Ishikawa (cell line): ENCODE data around the gene RMND1.

ENCODE experiments used
- CEBPB ChIP-seq: IDR thresholded peaks from 2 replicates; pipeline ENCODE4 v1.6.1; 2012
- CREB1 ChIP-seq: IDR thresholded peaks from 2 replicates; pipeline ENCODE4 v1.6.1; 2012; ENCODE audit warnings: low read depth
- EGR1 ChIP-seq: IDR thresholded peaks from 2 replicates; pipeline ENCODE4 v1.6.1; 2012
- EP300 ChIP-seq: IDR thresholded peaks from 2 replicates; pipeline ENCODE4 v1.6.1; 2012; ENCODE audit warnings: borderline replicate concordance
- FOXM1 ChIP-seq: IDR thresholded peaks from 2 replicates; pipeline ENCODE4 v1.6.1; 2012; ENCODE audit warnings: low read depth, borderline replicate concordance
- MAX ChIP-seq: IDR thresholded peaks from 2 replicates; pipeline ENCODE4 v1.6.1; 2012
- NFIC ChIP-seq: IDR thresholded peaks from 2 replicates; pipeline ENCODE4 v1.6.1; 2012
- RAD21 ChIP-seq: IDR thresholded peaks from 2 replicates; pipeline ENCODE4 v1.6.1; 2012; ENCODE audit warnings: low read depth
- TAF1 ChIP-seq: IDR thresholded peaks from 2 replicates; pipeline ENCODE4 v1.6.1; 2012; ENCODE audit warnings: low read depth, mild to moderate bottlenecking
- TCF12 ChIP-seq: IDR thresholded peaks from 2 replicates; pipeline ENCODE4 v1.6.1; 2012; ENCODE audit warnings: low read depth
- TEAD4 ChIP-seq: IDR thresholded peaks from 2 replicates; pipeline ENCODE4 v1.6.1; 2012
- YY1 ChIP-seq: IDR thresholded peaks from 2 replicates; pipeline ENCODE4 v1.6.1; 2012; ENCODE audit warnings: low read depth
- ZBTB7A ChIP-seq: IDR thresholded peaks from 2 replicates; pipeline ENCODE4 v1.6.1; 2012; ENCODE audit warnings: low read depth
- TF ChIP-seq, protein P1 (sequence below): IDR thresholded peaks from 2 replicates; pipeline ENCODE4 v1.6.1; 2012; ENCODE audit warnings: low read depth, mild to moderate bottlenecking
- TF ChIP-seq, protein P2 (sequence below): IDR thresholded peaks from 2 replicates; pipeline ENCODE4 v1.6.1; 2012

The RMND1 gene

DNA sequence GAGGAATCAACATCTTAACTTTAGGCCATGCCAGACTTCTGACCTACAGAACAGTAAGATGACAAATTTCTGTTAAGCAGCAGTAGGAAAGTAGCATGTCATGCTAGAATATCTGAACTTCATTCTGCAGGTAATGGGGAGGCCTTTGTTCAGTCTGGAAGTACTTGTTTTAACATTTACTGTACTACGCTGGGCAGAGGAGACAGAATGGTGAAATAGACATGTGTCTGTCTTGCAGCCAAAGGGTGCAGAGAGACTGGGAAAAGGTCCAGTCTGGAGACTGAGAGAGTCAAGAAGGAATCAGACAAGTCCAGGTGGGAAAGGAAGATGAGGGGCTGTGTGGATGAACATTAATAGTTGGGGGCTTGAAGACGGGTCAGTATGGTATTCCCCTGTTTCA is 43.1 kb downstream of the RMND1 start:
- no peak for TF ChIP-seq EGR1
- TF ChIP-seq FOXM1: no peak
- TF ChIP-seq, protein P1, sequence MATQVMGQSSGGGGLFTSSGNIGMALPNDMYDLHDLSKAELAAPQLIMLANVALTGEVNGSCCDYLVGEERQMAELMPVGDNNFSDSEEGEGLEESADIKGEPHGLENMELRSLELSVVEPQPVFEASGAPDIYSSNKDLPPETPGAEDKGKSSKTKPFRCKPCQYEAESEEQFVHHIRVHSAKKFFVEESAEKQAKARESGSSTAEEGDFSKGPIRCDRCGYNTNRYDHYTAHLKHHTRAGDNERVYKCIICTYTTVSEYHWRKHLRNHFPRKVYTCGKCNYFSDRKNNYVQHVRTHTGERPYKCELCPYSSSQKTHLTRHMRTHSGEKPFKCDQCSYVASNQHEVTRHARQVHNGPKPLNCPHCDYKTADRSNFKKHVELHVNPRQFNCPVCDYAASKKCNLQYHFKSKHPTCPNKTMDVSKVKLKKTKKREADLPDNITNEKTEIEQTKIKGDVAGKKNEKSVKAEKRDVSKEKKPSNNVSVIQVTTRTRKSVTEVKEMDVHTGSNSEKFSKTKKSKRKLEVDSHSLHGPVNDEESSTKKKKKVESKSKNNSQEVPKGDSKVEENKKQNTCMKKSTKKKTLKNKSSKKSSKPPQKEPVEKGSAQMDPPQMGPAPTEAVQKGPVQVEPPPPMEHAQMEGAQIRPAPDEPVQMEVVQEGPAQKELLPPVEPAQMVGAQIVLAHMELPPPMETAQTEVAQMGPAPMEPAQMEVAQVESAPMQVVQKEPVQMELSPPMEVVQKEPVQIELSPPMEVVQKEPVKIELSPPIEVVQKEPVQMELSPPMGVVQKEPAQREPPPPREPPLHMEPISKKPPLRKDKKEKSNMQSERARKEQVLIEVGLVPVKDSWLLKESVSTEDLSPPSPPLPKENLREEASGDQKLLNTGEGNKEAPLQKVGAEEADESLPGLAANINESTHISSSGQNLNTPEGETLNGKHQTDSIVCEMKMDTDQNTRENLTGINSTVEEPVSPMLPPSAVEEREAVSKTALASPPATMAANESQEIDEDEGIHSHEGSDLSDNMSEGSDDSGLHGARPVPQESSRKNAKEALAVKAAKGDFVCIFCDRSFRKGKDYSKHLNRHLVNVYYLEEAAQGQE: no peak
- no peak for TF ChIP-seq EP300
- no peak for TF ChIP-seq TCF12
- no peak for TF ChIP-seq CEBPB
- no peak for TF ChIP-seq TAF1
- TF ChIP-seq CREB1: no peak
- TF ChIP-seq MAX: no peak

DNA sequence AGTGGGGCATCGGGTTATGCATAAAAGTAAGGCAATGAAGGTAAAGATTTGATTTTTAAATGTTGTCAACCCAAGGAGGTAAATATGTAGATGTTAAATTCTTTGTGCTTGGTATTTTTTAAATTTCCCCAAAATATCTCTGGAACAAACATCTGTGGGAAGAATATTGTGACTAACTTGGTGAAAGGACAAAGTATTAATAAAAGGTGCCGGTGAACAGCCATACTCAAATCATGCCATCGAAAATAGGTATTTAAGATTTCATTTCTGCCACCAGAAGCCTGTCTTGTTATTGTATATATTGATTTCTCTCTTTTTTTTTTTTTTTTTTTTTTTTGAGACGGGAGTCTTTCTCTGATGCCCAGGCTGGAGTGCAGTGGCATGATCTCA is 48.0 kb downstream of the RMND1 start:
- TF ChIP-seq TEAD4: no peak
- TF ChIP-seq NFIC: no peak
- TF ChIP-seq TCF12: no peak
- no peak for TF ChIP-seq ZBTB7A
- TF ChIP-seq, protein P2, sequence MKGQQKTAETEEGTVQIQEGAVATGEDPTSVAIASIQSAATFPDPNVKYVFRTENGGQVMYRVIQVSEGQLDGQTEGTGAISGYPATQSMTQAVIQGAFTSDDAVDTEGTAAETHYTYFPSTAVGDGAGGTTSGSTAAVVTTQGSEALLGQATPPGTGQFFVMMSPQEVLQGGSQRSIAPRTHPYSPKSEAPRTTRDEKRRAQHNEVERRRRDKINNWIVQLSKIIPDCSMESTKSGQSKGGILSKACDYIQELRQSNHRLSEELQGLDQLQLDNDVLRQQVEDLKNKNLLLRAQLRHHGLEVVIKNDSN: no peak
- TF ChIP-seq CEBPB: no peak
- no peak for TF ChIP-seq RAD21
- no peak for TF ChIP-seq FOXM1
- TF ChIP-seq MAX: no peak

DNA sequence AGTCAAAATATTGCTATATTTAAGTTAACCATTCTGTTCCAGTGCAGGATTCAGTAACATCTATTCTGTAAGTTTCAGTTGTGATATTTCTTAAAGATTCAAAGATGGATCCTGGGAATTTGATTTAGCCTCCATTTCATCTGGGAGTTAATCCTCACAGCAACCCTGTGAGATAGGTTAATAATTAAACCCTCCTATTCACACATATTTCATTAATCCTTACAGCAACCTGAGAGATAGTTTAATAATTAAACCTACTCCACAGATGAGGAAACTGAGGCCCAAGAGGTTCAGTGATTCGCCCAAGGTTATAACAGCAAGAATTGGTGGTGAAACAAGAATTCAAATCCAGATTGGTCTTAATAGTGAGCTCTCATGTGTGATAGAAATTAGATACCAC is 49.7 kb downstream of the RMND1 start:
- TF ChIP-seq ZBTB7A: no peak
- TF ChIP-seq FOXM1: no peak
- no peak for TF ChIP-seq TEAD4
- TF ChIP-seq MAX: no peak
- TF ChIP-seq RAD21: no peak
- no peak for TF ChIP-seq CEBPB
- TF ChIP-seq NFIC: no peak
- TF ChIP-seq EP300: no peak
- TF ChIP-seq, protein P1: no peak
- no peak for TF ChIP-seq EGR1
- TF ChIP-seq YY1: no peak
- TF ChIP-seq CREB1: no peak
- TF ChIP-seq, protein P2: no peak
- TF ChIP-seq TCF12: no peak
- no peak for TF ChIP-seq TAF1

- TF ChIP-seq FOXM1: no peak
- TF ChIP-seq, protein P2: no peak
- no peak for TF ChIP-seq TAF1
- no peak for TF ChIP-seq RAD21
- no peak for TF ChIP-seq NFIC
- no peak for TF ChIP-seq MAX
- TF ChIP-seq YY1: no peak
- no peak for TF ChIP-seq TEAD4
Measured at GRCh38 chr6:151400473-151400872, 51.5 kb downstream of the RMND1 start.

DNA sequence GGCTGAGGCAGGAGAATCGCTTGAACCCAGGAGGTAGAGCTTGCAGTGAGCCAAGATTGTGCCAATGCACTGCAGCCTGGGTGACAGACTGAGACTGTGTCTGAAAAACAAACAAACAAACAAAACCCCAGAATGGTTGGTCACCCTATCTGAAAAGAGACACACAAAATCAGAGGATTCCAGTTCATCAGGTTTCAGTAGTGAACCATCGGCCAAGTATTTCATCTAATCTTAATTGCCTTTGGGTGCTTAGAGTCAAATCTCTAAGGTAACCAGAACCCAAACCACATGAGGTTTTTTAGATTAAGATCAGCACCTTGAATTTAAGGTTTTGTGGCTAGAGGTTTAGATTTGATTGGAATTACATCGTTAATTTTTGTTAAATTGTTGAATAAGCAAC is 52.2 kb downstream of the RMND1 start:
- TF ChIP-seq YY1 (no peak), CREB1 (no peak), TEAD4 (no peak), FOXM1 (no peak), EP300 (no peak), TCF12 (no peak), MAX (no peak), ZBTB7A (no peak), TAF1 (no peak), NFIC (no peak), EGR1 (no peak), CEBPB (no peak), RAD21 (no peak)
- TF ChIP-seq, protein P2: no peak
- TF ChIP-seq, protein P1: no peak
